Pons (tissue), 1 donor: Measurements from ENCODE around the gene SMAP1.
"Not testable (repeated sequence)": the region's sequence is repeated elsewhere in the genome, so short reads cannot be mapped to it uniquely, and the experiment has no call there.

Experiments used
- DNase-seq: peaks from one replicate; pipeline ENCODE4 v3.0.0-alpha.2; 2016; ENCODE audit warnings: low spot score

The SMAP1 gene

GRCh38 chr6:70740746-70741145 lies 73.1 kb downstream of the SMAP1 start:
- not testable (repeated sequence) for DNase-seq

- DNase-seq = not testable (repeated sequence)
Observed at GRCh38 chr6:70742462-70742861, 74.8 kb downstream of the SMAP1 start.

GRCh38 chr6:70753870-70754380 lies 86.2 kb downstream of the SMAP1 start:
- DNase-seq = no peak

GRCh38 chr6:70758883-70759282 lies 91.2 kb downstream of the SMAP1 start:
- DNase-seq = no peak

- DNase-seq = no peak
Observed at GRCh38 chr6:70763754-70764510, 96.2 kb downstream of the SMAP1 start.

GRCh38 chr6:70764706-70765105 lies 97.0 kb downstream of the SMAP1 start:
- DNase-seq = no peak

- DNase-seq = not testable (repeated sequence)
Observed at GRCh38 chr6:70771351-70771750, 103.7 kb downstream of the SMAP1 start.

- DNase-seq = no peak
Observed at GRCh38 chr6:70779934-70780333, 112.3 kb downstream of the SMAP1 start.

GRCh38 chr6:70790483-70791224 lies 123.0 kb downstream of the SMAP1 start:
- DNase-seq = no peak

GRCh38 chr6:70797625-70798024 lies 129.9 kb downstream of the SMAP1 start:
- DNase-seq = no peak

- no peak for DNase-seq
Observed at GRCh38 chr6:70806086-70806485, 138.4 kb downstream of the SMAP1 start.

- DNase-seq = no peak
Observed at GRCh38 chr6:70811788-70812187, 144.1 kb downstream of the SMAP1 start.

GRCh38 chr6:70813885-70814284 lies 146.2 kb downstream of the SMAP1 start:
- DNase-seq = no peak

- DNase-seq = no peak
Observed at GRCh38 chr6:70819646-70820045, 152.0 kb downstream of the SMAP1 start.

GRCh38 chr6:70820778-70821177 lies 153.1 kb downstream of the SMAP1 start:
- DNase-seq = no peak

- DNase-seq = no peak
Observed at GRCh38 chr6:70821751-70822150, 154.1 kb downstream of the SMAP1 start.

GRCh38 chr6:70823651-70824050 lies 156.0 kb downstream of the SMAP1 start:
- DNase-seq = no peak

- no peak for DNase-seq
Observed at GRCh38 chr6:70831427-70831826, 163.7 kb downstream of the SMAP1 start.

GRCh38 chr6:70834520-70834919 lies 166.8 kb downstream of the SMAP1 start:
- DNase-seq = no peak

- no peak for DNase-seq
Observed at GRCh38 chr6:70838907-70839285, 171.2 kb downstream of the SMAP1 start.

GRCh38 chr6:70839286-70840266 lies 171.9 kb downstream of the SMAP1 start:
- no peak for DNase-seq

GRCh38 chr6:70841112-70841511 lies 173.4 kb downstream of the SMAP1 start:
- no peak for DNase-seq
